H1 (cell line): ENCODE results near the gene EPB41L4B. TPM values are rescaled to one million over a fixed set of nuclear protein-coding genes. Genes with fewer than 3 reads are reported as not detected.

Source experiments
- BRCA1 ChIP-seq: IDR thresholded peaks from 2 replicates; pipeline ENCODE4 v1.6.1; 2012; ENCODE audit warnings: low read depth, low read length, improper control_type of control experiment
- CHD1 ChIP-seq: IDR thresholded peaks from 2 replicates; pipeline ENCODE4 v1.6.1; 2012; ENCODE audit warnings: low read depth, low read length, improper control_type of control experiment
- POLR2A ChIP-seq, 2 experiments: IDR thresholded peaks; 1 replicate in 1 of 2; 2 replicates in 1 of 2; pipeline ENCODE4 v1.6.1; 2011; ENCODE audit warnings: low read depth in 2 of 2, low read length in 2 of 2, mild to moderate bottlenecking in 2 of 2; ENCODE audit errors: control extremely low read depth in 1 of 2
- RBBP5 ChIP-seq: IDR thresholded peaks from 2 replicates; pipeline ENCODE4 v1.7.1; 2012; ENCODE audit warnings: low read depth, mild to moderate bottlenecking, inconsistent platforms, low read length, moderate library complexity, borderline replicate concordance
- TEAD4 ChIP-seq: IDR thresholded peaks from 2 replicates; pipeline ENCODE4 v1.6.1; 2012; ENCODE audit warnings: low read depth, low read length, inconsistent platforms, mixed read lengths
- ZNF274 ChIP-seq: IDR thresholded peaks from 2 replicates; pipeline ENCODE4 v1.7.0; 2012; ENCODE audit warnings: low read length, borderline replicate concordance; ENCODE audit errors: extremely low read depth
- polyA plus RNA-seq, 7 experiments: library from polyadenylated mRNA; depleted of rRNA in 3 of 7; stranded (reverse) in 5 of 7; unstranded in 2 of 7; fragments of >200 nt in 5 of 7; fragments of 200-250 nt in 2 of 7; gene quantifications; 1 replicate in 5 of 7; 2 replicates in 1 of 7; 4 replicates in 1 of 7; pipeline versions ENCODE4 v1.2.1 to v1.2.3, GENCODE V29; 2011 to 2013; ENCODE audit warnings: missing spikeins in 2 of 7, mixed read lengths in 2 of 7
- total RNA-seq: library from RNA; stranded (reverse); fragmentation: NEBNext Ultra II Directional; extraction: Animal tissue kit (Norgen Biotek cat#: 25700); gene quantifications from 2 replicates; pipeline ENCODE4 v1.2.1, GENCODE V29; 2021

Gene EPB41L4B
- total and polyA plus RNA-seq, 2 of the 8 experiments (the other 6 are each of a cell fraction or from before 2014, with no cell fraction given), result 11.9 to 25.0 TPM

- no peak for TF ChIP-seq CHD1
- no peak for TF ChIP-seq TEAD4
- no peak for TF ChIP-seq BRCA1
- TF ChIP-seq ZNF274, result no peak
- no peak for TF ChIP-seq POLR2A (IDR thresholded peaks at IDR 0.05; ENCODE audit: control extremely low read depth in 1 of 2, low read depth in 2 of 2, low read length in 2 of 2)
- no peak for TF ChIP-seq RBBP5
These were observed 75.5 kb downstream of the EPB41L4B start (continued) for GRCh38 chr9:109245310-109245897.
